HEK293 (cell line): ENCODE results near the gene CFAP65.

Experiments used
- ZNF114 ChIP-seq: fragments of 450-650 bp; formaldehyde crosslinking; IDR thresholded peaks from 2 replicates; pipeline ENCODE4 v1.5.0; 2017; ENCODE audit warnings: missing biosample characterization, missing genetic modification characterization
- ZNF274 ChIP-seq, 2 experiments: fragments of 200-500 bp in 1 of 2; fragments of 450-650 bp in 1 of 2; sonication (Bioruptor generic) in 1 of 2; formaldehyde crosslinking in 1 of 2; IDR thresholded peaks; 2 replicates each; pipeline versions ENCODE4 v1.5.1 to v1.6.1; 2014 to 2016; ENCODE audit warnings: borderline replicate concordance in 1 of 2, inconsistent platforms in 1 of 2, low read length in 1 of 2, missing biosample characterization in 1 of 2, missing genetic modification characterization in 1 of 2
- ZNF610 ChIP-seq: fragments of 450-650 bp; formaldehyde crosslinking; IDR thresholded peaks from 2 replicates; pipeline ENCODE4 v1.5.1; 2016; ENCODE audit warnings: missing biosample characterization, missing genetic modification characterization, borderline replicate concordance
- ZXDB ChIP-seq: fragments of 450-650 bp; formaldehyde crosslinking; IDR thresholded peaks from 2 replicates; pipeline ENCODE4 v1.5.1; 2016; ENCODE audit warnings: missing biosample characterization, missing genetic modification characterization
- TF ChIP-seq, protein P1 (sequence below): fragments of 450-650 bp; formaldehyde crosslinking; IDR thresholded peaks from 2 replicates; pipeline ENCODE4 v1.5.1; 2016; ENCODE audit warnings: missing biosample characterization, missing genetic modification characterization

- TF ChIP-seq, protein P1, sequence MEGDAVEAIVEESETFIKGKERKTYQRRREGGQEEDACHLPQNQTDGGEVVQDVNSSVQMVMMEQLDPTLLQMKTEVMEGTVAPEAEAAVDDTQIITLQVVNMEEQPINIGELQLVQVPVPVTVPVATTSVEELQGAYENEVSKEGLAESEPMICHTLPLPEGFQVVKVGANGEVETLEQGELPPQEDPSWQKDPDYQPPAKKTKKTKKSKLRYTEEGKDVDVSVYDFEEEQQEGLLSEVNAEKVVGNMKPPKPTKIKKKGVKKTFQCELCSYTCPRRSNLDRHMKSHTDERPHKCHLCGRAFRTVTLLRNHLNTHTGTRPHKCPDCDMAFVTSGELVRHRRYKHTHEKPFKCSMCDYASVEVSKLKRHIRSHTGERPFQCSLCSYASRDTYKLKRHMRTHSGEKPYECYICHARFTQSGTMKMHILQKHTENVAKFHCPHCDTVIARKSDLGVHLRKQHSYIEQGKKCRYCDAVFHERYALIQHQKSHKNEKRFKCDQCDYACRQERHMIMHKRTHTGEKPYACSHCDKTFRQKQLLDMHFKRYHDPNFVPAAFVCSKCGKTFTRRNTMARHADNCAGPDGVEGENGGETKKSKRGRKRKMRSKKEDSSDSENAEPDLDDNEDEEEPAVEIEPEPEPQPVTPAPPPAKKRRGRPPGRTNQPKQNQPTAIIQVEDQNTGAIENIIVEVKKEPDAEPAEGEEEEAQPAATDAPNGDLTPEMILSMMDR (tag by site-specific recombination): no peak
- TF ChIP-seq ZNF274 (IDR thresholded peaks at IDR 0.05; ENCODE audit: low read length): no peak
- TF ChIP-seq ZNF274 (tag by site-specific recombination; IDR thresholded peaks at IDR 0.05; ENCODE audit: borderline replicate concordance): no peak
- TF ChIP-seq ZXDB: no peak
- no peak for TF ChIP-seq ZNF114 (tag by site-specific recombination)
- no peak for TF ChIP-seq ZNF610 (tag by site-specific recombination)
Measured at GRCh38 chr2:218986148-218986761, 55.1 kb downstream of the CFAP65 start.
